ENCODE measurements around the gene SLC7A14. TPM values are rescaled to one million over a fixed set of nuclear protein-coding genes. Genes with fewer than 3 reads are reported as not detected.
A peak's percentile ranks its signal among the peaks of the same experiment; 100 is the strongest.

Gene SLC7A14
- total RNA-seq, 1 donor from 2014 or later = 0.23 TPM

DNA sequence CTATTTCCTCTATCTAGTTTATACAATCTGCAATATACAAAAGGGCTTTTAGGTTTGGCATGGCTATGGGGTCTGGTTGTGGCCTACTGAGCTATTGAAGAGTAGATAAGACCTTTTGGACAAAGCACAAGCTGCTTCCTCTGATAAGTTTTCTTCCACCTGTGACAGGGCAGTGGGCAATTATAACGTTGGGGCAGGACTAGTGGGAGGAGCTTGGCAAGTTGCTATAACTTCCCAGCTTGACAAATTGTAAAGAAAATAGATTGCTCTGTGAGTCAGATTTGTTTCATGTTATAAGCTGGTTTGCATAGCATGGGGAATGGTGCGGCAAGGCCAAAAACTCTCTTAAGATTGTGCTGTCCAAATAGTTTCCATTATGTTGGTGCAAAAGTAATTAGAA is 64.9 kb downstream of the SLC7A14 start:
- no peak overlapping the region for H3K9ac ChIP-seq (ENCODE audit: low read length)
- H3K36me3 ChIP-seq (ENCODE audit: insufficient read depth, low read length) = no peaks in the 10 kb centered on the region
- H3K27ac ChIP-seq (ENCODE audit: low read depth, low read length) = no peak overlapping the region
- no peak overlapping the region for H3K4me3 ChIP-seq (ENCODE audit: insufficient read depth, low read depth, low read length)
- H3K4me1 Mint-ChIP-seq (ENCODE audit: low read depth, unreplicated experiment) = peaks cover 12% of the 10 kb centered on the region
- peaks cover 4% of the 10 kb centered on the region for H3K27me3 Mint-ChIP-seq (ENCODE audit: low read depth, unreplicated experiment)
- H3K4me3 Mint-ChIP-seq (ENCODE audit: unreplicated experiment) = no peak overlapping the region
- H3K79me2 ChIP-seq (ENCODE audit: insufficient read depth, low read length) = no peaks in the 10 kb centered on the region
- H4K20me1 ChIP-seq (ENCODE audit: insufficient read depth, low read length) = no peaks in the 10 kb centered on the region
- peaks cover 2% of the 10 kb centered on the region for H3K27me3 ChIP-seq (ENCODE audit: insufficient read depth, low read length)
- peak; percentile 82 for DNase-seq (ENCODE audit: low read depth)
- H3K9me3 Mint-ChIP-seq (ENCODE audit: unreplicated experiment) = no peaks in the 10 kb centered on the region
- peaks cover 6% of the 10 kb centered on the region for H3K4me1 ChIP-seq (ENCODE audit: insufficient read depth, low read length)
- H3K4me2 ChIP-seq (ENCODE audit: low read length) = no peak overlapping the region
- no peak overlapping the region for H2AFZ ChIP-seq (ENCODE audit: low read depth, low read length)
- no peak for TF ChIP-seq EZH2 (IDR thresholded peaks at IDR 0.05; ENCODE audit: insufficient read depth, low read length)
- TF ChIP-seq, protein P1, sequence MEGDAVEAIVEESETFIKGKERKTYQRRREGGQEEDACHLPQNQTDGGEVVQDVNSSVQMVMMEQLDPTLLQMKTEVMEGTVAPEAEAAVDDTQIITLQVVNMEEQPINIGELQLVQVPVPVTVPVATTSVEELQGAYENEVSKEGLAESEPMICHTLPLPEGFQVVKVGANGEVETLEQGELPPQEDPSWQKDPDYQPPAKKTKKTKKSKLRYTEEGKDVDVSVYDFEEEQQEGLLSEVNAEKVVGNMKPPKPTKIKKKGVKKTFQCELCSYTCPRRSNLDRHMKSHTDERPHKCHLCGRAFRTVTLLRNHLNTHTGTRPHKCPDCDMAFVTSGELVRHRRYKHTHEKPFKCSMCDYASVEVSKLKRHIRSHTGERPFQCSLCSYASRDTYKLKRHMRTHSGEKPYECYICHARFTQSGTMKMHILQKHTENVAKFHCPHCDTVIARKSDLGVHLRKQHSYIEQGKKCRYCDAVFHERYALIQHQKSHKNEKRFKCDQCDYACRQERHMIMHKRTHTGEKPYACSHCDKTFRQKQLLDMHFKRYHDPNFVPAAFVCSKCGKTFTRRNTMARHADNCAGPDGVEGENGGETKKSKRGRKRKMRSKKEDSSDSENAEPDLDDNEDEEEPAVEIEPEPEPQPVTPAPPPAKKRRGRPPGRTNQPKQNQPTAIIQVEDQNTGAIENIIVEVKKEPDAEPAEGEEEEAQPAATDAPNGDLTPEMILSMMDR (IDR thresholded peaks at IDR 0.05; ENCODE audit: insufficient read depth, low read depth, low read length) = no peak
- H3K27ac Mint-ChIP-seq (ENCODE audit: unreplicated experiment) = no peak overlapping the region
- H3K9me3 ChIP-seq (ENCODE audit: insufficient read depth, low read depth, low read length) = no peaks in the 10 kb centered on the region
- no peaks in the 10 kb centered on the region for H3K36me3 Mint-ChIP-seq (ENCODE audit: low read depth, unreplicated experiment)
- FAIRE-seq = no peak

- no peak overlapping the region for H3K9ac ChIP-seq (ENCODE audit: low read length)
- Mint-ChIP-seq H3K9me3 (ENCODE audit: unreplicated experiment) (no peaks in the 10 kb centered on the region), H3K27ac (ENCODE audit: unreplicated experiment) (no peak overlapping the region), H3K4me1 (ENCODE audit: low read depth, unreplicated experiment) (peaks cover 3% of the 10 kb centered on the region), H3K4me3 (ENCODE audit: unreplicated experiment) (no peak overlapping the region), H3K27me3 (ENCODE audit: low read depth, unreplicated experiment) (peaks cover 4% of the 10 kb centered on the region), H3K36me3 (ENCODE audit: low read depth, unreplicated experiment) (no peaks in the 10 kb centered on the region)
- H3K27me3 ChIP-seq (ENCODE audit: insufficient read depth, low read length) = peaks cover 2% of the 10 kb centered on the region
- no peak overlapping the region for H3K27ac ChIP-seq (ENCODE audit: low read depth, low read length)
- no peak for FAIRE-seq
- H3K4me2 ChIP-seq (ENCODE audit: low read length) = no peak overlapping the region
- no peaks in the 10 kb centered on the region for H3K4me1 ChIP-seq (ENCODE audit: insufficient read depth, low read length)
- H3K9me3 ChIP-seq (ENCODE audit: insufficient read depth, low read depth, low read length) = no peaks in the 10 kb centered on the region
- no peak for DNase-seq (ENCODE audit: low read depth)
- no peak overlapping the region for H3K4me3 ChIP-seq (ENCODE audit: insufficient read depth, low read depth, low read length)
- TF ChIP-seq, protein P1 (IDR thresholded peaks at IDR 0.05; ENCODE audit: insufficient read depth, low read depth, low read length) = no peak
- no peak for TF ChIP-seq EZH2 (IDR thresholded peaks at IDR 0.05; ENCODE audit: insufficient read depth, low read length)
- H2AFZ ChIP-seq (ENCODE audit: low read depth, low read length) = no peak overlapping the region
- H3K36me3 ChIP-seq (ENCODE audit: insufficient read depth, low read length) = no peaks in the 10 kb centered on the region
- no peaks in the 10 kb centered on the region for H4K20me1 ChIP-seq (ENCODE audit: insufficient read depth, low read length)
- no peaks in the 10 kb centered on the region for H3K79me2 ChIP-seq (ENCODE audit: insufficient read depth, low read length)
Measured at GRCh38 chr3:170517242-170517945, 68.5 kb downstream of the SLC7A14 start.

DNA sequence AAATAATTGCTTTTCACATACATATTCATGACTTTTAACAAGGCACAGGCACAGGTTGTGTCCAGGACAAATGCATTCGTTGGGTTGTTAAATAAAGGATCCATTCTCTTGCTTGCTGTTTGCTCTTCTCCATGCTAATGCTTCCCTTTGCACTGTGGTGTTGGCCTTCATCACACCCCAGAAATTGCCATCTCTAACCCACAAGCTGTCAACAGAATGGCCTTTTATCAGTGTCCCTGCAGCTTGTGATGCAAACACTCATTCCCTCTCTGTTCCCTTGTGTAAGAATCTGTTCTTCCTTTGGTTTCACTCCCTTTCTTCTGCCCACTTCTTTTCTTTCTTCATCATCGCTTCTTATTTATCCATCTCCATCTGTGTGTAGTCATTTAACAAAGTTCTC is 72.2 kb downstream of the SLC7A14 start:
- Histone ChIP-seq H3K79me2 (ENCODE audit: insufficient read depth, low read length) (no peaks in the 10 kb centered on the region), H3K27ac (ENCODE audit: low read depth, low read length) (no peak overlapping the region), H3K4me3 (ENCODE audit: insufficient read depth, low read depth, low read length) (no peak overlapping the region), H3K4me1 (ENCODE audit: insufficient read depth, low read length) (no peaks in the 10 kb centered on the region), H3K9me3 (ENCODE audit: insufficient read depth, low read depth, low read length) (no peaks in the 10 kb centered on the region), H3K4me2 (ENCODE audit: low read length) (no peak overlapping the region), H3K36me3 (ENCODE audit: insufficient read depth, low read length) (no peaks in the 10 kb centered on the region), H3K27me3 (ENCODE audit: insufficient read depth, low read length) (peaks cover 4% of the 10 kb centered on the region), H2AFZ (ENCODE audit: low read depth, low read length) (no peak overlapping the region), H3K9ac (ENCODE audit: low read length) (no peak overlapping the region), H4K20me1 (ENCODE audit: insufficient read depth, low read length) (no peaks in the 10 kb centered on the region)
- DNase-seq (ENCODE audit: low read depth) = no peak
- peaks cover 2% of the 10 kb centered on the region for H3K36me3 Mint-ChIP-seq (ENCODE audit: low read depth, unreplicated experiment)
- no peak overlapping the region for H3K4me3 Mint-ChIP-seq (ENCODE audit: unreplicated experiment)
- no peak for TF ChIP-seq EZH2 (IDR thresholded peaks at IDR 0.05; ENCODE audit: insufficient read depth, low read length)
- H3K9me3 Mint-ChIP-seq (ENCODE audit: unreplicated experiment) = peaks cover 4% of the 10 kb centered on the region
- H3K27me3 Mint-ChIP-seq (ENCODE audit: low read depth, unreplicated experiment) = peaks cover 7% of the 10 kb centered on the region
- no peak for FAIRE-seq
- peaks cover 3% of the 10 kb centered on the region for H3K4me1 Mint-ChIP-seq (ENCODE audit: low read depth, unreplicated experiment)
- no peak overlapping the region for H3K27ac Mint-ChIP-seq (ENCODE audit: unreplicated experiment)
